ENCODE measurements around the gene AFAP1.

AFAP1 gene

DNA sequence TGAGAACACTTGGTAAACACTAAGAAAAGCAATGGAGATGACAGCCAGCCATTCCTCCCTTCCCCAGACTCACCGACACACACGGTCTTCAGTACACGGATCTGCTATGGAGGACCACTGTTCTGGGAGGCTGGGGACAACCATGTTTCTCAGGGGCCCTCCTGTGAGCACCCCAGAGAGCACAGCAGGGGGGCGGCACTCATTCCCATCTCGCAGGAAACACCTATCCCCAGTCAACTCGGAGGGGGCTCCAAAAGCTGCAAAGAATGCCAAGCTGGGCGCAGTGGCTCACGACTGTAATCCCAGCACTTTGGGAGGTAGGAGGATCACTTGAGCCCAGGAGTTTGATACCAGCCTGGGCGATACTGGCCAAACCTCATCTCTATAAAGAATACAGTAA is 172.1 kb downstream of the AFAP1 start:
- no peak for DNase-seq (ENCODE audit: low read depth)

DNA sequence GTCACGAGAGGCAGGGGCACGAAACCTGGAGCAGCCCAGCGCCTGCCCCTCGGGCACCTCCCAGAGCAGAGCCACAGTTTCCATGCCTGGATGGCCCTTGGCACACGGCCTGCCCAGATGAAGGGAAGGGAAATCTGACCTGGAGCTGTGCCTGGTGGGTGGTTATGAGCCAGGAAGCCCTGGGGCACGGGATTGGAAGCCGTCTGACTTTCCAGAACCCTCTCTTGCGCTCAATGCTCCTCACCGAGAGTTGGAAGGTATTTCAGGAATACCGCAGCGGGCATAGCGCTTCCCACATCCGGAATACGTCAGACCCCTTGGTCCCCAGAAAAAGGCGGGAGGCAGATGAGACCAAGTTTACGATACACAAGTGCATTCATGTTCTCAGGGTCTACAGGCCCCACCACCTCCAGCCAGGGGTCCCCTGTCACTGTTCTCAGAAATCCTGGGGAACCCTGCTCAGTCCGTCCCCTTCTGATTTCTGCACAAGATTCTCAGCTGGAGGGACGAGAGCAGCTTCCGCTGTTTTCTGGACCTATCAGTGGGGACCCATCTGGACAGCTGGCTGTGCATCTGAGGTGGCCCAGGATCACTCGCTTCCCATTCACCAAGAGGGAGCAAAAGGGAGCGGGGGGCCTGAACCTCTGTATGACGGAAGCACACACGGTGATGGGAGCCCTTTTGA is 172.9 kb downstream of the AFAP1 start:
- no peak for DNase-seq (ENCODE audit: low read depth)

DNA sequence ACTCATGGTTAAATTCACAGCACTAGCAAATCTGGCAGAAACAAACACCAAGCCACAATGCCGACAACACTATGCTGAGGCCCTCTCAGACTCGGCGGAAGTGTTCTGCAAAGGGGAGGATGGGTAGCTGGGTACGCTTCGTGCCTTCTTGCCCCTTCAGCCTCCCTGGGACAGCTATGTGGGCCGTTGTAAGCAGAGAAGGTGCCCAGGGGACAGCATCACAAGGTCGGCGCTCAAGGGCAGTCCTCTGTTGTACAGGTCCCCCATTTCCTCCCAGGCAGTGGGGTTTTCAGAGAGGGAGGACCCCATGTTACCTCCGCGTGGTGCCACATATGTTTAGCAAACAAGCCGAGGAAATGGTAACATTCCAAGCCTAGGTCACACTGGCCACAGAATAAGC is 173.6 kb downstream of the AFAP1 start:
- DNase-seq (ENCODE audit: low read depth): no peak

DNA sequence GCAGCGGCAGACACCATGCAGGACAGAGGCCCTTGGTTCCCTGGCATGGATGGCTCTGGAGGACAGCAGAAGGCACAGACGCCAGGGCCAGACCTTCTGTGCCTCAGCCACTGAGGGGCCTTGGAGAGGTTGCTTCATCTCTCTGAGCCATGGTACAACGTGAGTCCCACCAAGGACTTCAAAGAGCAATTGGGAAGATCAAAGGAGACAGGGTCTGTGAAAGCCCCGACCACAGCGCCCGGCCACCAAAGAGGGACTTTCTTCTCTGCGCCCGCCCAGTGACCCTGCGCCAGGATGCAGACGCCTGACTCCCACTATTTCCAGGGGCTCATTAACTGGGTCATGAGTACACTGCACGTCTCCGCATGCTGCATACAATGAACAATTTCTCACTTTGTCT is 174.0 kb downstream of the AFAP1 start:
- DNase-seq (ENCODE audit: low read depth): no peak

DNA sequence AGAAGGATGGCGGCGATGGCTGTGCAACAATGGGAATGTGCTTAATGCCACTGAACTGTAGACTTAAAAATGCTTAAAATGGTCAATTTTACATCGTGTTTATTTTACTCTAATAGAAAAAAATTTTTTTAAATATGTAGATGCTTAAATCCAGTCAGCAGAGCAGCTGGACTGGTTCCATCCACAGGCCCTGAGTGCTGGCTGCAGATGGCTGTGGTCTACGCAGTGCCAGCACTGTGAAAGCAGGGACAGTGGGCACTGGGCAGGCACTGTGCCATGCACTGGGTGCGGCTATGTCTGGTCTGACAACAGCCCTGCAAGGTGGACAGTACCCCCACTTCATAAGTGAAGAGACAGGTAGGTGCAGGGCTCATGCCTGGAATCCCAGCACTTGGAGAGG is 175.2 kb downstream of the AFAP1 start:
- no peak for DNase-seq (ENCODE audit: low read depth)

DNA sequence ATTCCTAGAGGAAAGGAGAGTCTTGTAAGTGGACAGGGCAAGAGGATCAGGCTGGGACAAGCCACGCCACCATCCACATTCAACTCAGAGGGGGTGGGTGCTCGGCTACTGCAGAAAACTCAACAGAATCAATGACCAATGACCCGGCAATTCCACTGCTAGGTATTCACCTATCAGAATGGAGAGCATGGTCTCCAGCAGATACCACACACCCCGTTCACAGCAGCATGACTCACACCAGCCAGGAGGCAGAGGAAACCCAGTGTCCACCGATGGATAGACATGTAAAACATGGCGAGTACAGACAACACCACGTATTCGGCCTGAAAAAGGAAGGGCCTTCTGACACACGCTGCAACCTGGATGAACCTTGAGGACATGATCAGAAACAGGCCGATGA is 175.9 kb downstream of the AFAP1 start:
- no peak for DNase-seq (ENCODE audit: low read depth)

DNA sequence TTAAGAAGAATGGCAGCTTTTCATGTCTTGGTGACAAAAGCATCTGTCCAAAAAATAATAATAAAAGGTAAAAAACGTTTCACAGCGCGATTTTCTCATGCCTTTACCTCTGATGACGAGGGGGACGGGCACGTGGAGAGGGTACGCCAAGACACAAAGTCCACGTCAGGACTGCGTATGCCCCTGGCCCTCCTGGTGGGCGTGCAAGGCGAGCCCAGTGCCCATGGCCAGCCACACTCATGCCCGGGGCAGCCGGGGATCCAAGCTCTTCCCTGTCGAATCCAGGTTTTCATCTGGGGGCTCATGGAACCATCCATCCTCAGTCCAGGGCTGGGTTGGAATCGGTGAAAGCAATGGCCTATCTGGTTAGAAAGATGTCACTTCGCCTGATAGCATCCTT is 176.6 kb downstream of the AFAP1 start:
- no peak for DNase-seq (ENCODE audit: low read depth)

DNA sequence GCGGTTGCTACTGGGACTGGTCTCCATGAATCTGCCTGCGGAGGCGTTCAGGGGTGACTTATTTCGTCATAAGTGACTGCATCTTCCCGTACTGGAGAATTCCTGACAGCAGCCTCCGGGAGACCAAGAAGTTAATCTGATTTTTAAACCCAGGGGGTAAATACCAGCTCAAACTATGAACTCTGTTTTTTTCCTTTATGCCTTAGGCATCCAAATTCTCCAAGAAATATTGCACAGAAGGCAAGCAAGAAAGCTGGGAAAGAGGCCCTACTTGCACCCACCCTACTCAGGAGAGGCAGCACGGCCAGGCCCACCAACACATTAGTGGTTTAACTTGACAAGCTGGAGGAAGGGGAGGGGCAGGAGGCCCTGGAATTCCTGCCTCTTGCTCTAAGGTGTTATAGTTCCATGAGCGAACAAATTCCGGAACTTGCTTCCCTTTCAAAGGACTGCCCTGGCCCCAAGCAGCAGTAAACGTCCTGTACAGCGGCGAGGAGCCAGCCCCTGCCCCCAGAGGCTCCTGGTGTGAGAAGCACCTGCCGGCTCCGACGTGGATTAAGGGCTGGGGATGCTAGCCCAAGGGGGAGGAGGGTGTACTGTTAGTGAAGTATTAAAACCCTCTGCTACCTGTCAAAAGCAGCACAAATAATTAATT is 177.2 kb downstream of the AFAP1 start:
- no peak for DNase-seq (ENCODE audit: low read depth)

DNA sequence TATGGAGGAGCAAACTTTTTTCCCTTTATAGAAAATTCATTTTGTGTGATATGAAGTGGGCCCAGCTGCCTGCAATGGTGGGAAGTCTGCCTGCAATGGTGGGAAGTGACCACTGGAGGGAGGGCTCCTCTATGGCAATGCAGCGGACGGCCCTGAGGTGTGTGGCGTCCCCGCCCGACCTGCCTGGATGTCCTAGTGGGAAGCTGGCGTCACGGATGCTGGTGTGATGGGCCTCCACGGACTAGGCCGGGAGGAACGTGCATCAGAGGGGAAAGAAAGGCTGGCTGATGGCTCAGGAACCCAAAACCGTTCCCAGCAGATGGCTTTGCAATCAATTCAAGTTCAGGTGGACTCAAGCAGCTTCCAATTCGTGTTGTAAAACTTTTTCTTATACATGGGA is 177.9 kb downstream of the AFAP1 start:
- DNase-seq (ENCODE audit: low read depth): peak; percentile 16

DNA sequence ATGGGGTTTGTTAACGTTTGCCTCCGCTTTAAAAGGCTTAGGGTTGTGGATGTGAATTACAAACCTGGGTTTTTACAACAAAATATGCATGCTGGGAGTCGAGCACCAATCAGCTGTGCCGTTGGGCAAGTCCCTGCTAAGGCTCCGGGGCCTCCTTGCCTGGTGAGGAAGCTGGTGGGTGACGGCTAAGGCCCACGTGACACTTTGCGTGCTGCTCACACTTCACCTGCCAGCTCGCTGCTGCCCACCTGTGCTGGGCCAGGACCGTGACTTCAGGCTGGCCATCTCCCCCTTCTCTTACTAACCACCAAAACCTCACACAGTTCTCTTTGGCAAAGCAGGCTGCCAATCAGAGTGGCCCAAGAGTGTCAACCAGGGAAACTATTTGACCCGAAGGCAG is 178.3 kb downstream of the AFAP1 start:
- DNase-seq (ENCODE audit: low read depth): no peak

DNA sequence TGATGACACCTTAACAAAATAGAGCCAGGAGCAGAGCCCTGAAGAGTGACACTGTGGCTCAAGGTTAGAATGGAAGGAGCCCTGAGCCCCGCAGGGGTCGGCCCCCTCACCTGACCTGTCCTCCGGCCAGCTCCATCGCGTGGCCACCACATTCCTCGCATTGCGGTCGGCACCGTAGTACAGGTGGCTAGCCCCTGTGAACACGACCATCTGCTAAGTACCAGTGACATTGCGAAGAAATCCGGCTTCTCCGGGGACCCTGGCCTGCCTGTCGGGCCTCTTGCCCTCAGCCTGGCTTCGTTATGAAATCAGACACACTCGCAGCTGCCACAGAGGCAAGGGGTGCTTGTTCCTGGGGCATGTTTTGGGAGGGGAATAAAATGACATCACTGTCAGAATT is 179.0 kb downstream of the AFAP1 start:
- no peak for DNase-seq (ENCODE audit: low read depth)

DNA sequence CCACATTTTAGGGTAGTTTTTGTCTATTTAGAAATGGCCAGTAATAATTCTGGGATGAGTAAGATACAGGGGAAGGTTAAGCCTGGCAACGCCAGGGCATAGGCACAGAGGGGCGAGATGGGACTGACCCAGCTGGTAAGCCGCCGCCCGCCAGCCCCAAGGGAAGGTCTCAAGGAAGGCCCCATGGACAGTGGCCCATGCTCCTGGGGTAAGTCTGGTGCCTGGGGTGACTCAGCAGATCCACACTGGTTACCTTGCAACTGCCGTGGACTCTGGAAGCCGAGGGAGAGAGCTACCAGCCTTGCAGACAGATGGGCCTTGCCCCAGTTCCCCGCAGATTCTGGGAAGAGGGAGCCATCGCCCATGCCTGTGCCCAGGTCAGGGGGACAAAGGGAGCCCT is 179.4 kb downstream of the AFAP1 start:
- no peak for DNase-seq (ENCODE audit: low read depth)

DNA sequence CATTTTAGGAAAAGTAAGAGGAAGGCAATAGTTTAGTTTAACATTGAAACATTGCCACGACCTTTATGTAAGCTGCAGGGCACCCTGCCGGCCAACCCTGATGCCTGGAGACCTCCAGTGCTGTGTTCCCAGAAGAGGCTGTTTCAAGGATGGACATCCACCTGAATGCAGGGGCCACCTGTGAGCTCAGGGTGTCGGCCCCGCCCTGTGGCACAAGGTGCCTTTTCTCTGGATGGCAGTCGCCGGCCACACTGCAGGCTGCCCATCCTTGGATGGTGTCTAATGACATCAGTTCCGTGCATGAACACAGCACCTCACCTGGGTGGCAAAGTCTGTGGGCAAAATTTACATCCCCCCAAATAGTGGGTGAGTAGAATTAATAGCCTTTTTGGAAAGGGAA is 180.0 kb downstream of the AFAP1 start:
- no peak for DNase-seq (ENCODE audit: low read depth)

DNA sequence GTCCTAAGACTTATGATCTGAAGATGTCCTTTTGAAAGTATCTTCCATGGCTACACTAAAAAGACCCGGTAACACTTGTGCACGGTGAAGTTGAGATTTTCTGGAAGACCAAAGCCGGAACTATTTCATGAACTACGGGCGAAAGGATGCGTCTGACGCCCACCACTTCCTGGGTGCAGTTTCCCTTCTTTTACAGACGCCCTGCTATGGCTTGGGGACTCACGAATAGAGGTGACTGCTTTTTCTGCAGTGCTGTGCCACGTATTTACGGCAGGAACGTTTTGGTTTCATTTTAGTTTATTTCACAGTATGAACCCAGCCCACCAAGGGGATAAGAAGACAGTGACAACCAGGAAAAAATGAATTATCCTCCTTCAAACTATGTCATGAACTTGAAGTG is 180.4 kb downstream of the AFAP1 start:
- peak; percentile 36 for DNase-seq (ENCODE audit: low read depth)

DNA sequence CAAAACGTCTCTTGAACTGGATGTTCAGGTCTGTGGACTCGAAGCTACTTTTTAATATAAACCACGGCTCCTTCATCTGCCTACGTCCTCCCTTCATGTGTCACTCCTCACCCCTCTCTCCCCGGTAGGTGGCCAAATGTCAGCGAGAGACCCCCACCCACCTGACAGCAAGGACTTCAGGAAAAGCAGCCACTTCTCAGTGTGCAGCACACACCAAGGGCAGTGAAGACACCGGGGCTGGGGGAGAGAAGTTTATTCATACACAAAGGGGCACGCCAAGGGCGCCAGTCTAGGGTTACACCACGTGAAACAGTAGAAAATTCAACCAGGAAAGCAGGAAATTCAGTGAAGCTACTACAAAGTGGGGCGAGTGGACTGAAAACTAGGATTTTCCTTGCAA is 181.2 kb downstream of the AFAP1 start:
- DNase-seq (ENCODE audit: low read depth): no peak

DNA sequence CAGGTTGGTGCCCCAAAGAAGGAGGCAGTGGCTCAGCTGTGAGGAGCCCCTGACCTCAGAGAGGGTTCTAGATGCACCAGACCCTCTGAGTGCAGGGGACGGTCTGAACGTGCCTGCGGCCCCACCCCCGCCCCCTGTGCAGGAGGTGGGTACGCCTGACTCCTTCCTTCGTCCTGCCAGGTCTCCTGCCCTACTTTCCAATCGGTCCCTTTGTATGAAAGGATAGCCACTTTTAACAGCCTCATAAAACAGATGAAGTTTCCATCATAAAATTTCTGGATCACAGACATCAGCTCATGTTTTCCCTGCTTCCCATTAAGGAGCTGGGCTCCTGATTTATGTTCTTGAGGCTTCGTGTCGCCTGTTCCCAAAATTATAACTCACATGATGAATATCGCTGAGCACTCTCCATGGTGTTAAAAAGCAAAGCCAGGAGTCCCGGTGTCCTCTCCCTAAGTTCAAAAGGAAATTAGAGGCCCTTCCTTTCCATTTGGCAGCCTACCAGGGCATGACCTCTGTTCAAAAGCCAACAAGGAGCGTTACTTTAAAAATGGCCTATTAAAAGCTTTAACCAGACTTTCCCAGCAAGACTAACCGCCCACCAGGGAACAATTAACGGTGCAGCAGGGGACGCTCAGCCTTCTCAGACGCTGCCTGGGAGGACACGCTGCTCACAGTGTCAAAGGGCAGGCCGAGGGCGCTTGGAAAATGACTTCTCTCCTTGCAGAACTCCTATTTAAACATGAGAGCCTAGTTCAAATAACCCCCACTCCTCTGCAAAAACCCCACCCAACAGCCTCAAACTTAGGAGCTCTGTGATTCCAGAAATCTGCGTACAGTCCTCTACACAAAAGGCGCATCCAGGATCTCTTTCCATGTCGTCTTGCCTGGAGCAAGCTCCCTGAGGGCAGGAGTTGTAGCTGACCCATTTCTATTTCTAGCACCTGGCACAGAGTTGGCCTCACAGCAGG is 181.9 kb downstream of the AFAP1 start:
- no peak for DNase-seq (ENCODE audit: low read depth)

DNA sequence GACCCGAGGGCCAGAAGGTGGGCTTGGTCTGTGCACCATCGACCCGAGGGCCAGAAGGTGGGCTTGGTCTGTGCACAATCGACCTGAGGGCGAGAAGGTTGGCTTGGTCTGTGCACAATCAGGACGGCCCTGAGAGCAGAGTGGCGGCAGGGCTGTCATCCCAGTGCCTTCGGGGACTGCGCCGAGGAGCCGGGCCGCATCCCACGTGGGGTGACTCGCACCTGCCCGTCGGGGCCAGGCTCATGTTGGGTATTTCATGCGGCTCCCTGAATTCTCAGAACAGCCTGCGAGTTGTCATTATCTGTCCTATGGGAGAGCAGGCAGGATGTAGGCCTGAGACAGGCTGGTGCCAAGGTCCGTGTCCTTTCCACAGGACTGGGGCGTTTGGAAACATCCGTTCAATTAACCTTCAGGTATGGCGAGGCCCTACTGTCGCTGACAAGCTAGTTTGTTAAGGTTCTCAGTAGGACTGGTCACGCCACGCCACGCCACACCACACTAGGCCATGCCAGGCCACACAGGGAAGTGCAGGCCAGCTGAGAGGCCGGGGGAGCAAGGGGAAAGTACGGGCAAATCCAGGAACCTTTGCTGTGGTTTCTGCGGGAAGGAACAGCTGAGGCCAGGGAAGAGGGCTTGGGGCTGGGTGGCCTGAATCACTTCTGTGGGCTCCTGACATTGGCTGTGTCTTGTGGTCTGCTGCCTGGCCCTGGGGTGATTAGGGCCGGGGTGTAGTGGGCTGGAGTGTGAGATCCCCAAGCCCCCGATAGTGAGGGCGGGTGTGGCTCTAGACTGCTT is 182.9 kb downstream of the AFAP1 start:
- DNase-seq (ENCODE audit: low read depth): no peak

DNA sequence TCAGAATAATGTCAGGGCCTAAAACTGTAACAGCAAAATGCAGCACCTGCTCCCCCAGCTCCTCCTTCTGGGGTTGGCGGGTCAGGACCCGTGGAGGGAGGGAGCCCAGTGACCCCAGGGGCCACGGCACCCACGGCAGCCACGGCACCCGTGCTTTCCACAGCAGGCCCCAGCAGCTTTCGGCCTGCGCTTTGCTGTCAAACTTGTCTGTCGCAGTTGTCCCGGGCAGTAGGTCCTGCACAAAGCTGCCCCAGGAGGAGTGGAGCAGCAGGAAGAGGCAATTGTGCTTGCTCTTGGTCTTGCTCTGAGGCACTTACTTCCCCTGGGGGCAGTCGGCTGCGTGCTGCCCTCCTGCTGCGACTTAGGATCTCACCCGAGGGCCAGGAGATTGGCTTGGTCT is 183.6 kb downstream of the AFAP1 start:
- DNase-seq (ENCODE audit: low read depth): no peak

DNA sequence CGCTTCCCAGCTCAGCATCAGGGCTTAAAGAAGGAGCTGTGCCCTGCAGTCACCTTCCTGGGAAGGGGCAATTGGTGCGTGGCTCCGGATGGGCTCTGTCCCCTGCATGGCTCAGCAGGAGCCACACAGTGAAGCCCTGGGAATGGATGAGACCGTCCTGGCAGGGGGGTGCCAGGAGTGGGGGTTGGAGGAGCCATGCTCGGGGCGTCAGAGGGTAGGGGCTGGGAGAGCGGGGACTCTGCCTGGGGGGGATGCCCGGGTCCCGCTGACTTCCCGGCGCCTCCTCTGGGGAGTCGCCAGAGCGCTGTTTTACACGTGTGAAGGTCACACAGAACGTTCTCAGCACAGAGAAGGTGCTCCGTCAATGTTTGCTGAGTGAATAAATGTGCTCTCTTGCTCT is 184.1 kb downstream of the AFAP1 start:
- DNase-seq (ENCODE audit: low read depth): no peak

DNA sequence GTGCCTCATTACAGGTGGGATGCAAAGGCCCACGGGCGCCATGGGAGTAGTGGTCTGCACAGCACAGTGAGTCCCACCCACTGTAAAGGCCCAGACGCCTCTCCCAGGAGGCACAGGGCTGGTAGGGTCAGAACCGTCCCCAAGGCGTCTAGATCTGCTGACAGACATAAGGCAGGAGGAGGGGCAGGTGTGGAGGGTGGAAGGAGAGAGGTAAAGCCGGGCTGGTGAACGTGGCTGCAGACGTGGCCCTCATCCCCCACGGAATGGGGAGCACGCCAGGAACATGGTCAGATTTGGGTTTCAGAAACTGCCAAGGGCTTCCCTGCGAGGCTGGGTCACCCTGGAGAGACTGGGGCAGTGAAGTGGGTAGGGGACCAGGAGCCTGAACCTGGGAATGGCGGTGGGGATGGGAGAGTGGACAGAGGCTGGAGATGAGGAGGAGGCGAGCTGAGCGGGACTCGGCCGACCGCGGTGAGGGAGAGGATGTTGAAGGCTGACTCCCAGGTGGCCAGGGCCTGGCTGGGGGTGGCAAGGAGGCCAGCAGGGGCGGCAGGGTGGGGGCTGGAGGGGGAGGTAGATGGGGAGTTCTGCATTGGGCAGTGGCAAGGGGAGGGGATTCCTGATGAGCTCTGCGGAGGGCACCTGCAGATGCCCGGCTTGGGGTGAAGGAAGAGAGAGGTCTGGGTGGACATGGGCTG is 184.9 kb downstream of the AFAP1 start:
- no peak for DNase-seq (ENCODE audit: low read depth)

DNA sequence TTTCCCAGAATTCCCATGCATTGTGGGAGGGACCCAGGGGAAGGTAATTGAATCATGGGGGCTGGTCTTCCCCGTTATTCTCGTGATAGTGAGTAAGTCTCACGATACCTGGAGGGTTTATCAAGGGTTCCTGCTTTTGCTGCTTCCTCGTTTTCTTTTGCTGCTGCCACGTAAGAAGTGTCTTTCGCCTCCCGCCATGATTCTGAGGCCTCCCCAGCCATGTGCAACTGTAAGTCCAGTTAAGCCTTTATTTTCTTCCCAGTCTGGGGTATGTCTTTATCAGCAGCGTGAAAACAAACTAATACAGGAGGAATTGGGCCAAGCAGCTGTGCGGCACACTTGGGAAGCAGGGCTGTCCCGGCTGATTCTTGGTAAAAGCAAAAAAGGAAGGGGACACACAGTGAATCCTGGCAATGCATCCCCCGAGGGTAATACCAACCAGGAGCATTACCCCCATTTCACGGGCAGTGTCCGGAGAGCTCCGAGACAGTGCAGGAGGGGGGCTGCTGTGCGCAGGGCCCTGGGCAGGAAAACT is 185.7 kb downstream of the AFAP1 start:
- no peak for DNase-seq (ENCODE audit: low read depth)
